Ectodermal cell (in vitro differentiated cells): ENCODE results near the gene PROX1.

Source experiments
- H3K27ac ChIP-seq: 2 replicates; pipeline ENCODE4 v1.7.0; 2013; ENCODE audit warnings: mild to moderate bottlenecking, low read depth, low read length; ENCODE audit not compliant: insufficient read depth, poor library complexity, severe bottlenecking
- H3K27me3 ChIP-seq: 2 replicates; pipeline ENCODE4 v1.7.0; 2013; ENCODE audit warnings: mild to moderate bottlenecking, low read length; ENCODE audit not compliant: insufficient read depth, control insufficient read depth, poor library complexity, severe bottlenecking
- H3K36me3 ChIP-seq: one replicate; pipeline ENCODE4 v1.7.0; 2013; ENCODE audit warnings: low read length; ENCODE audit not compliant: control insufficient read depth, insufficient read depth
- H3K4me1 ChIP-seq: one replicate; pipeline ENCODE4 v1.7.0; 2013; ENCODE audit warnings: low read length; ENCODE audit not compliant: control insufficient read depth, insufficient read depth
- H3K4me3 ChIP-seq: 2 replicates; pipeline ENCODE4 v1.7.0; 2013; ENCODE audit warnings: low read depth, low read length, control low read depth; ENCODE audit not compliant: insufficient read depth
- H3K9me3 ChIP-seq: 2 replicates; pipeline ENCODE4 v1.7.0; 2013; ENCODE audit warnings: mild to moderate bottlenecking, low read length, moderate library complexity; ENCODE audit not compliant: control insufficient read depth
- WGBS, 2 experiments: methylation state at CpG; one replicate each; pipeline ENCODE4 v1.1.7; 2013; ENCODE audit warnings: missing lambda C conversion rate in 2 of 2; 5-methylcytosine and 5-hydroxymethylcytosine counted together

PROX1 gene

DNA sequence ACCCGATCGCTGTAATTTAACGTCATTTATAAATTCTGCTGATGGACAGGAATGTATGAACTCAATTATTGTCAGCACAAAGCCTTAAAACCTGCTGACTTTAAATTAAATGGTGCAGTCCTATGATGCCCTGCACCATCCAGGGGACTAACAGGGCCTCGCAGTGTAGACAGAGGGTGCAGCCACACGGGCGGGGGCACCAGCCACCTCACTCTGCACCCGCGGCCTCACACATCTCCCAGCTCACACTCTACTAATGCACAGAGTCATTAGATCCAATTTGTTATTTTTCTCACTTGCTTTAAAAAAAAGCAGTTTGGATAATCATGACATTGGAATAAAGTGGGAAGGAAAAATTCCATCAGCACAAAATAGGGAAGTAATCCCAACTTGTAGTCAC lies 49.7 kb downstream of the PROX1 start:
- WGBS, 2 experiments, result 94 to 96% methylated on average over 8 of the region's 8 CpGs

DNA sequence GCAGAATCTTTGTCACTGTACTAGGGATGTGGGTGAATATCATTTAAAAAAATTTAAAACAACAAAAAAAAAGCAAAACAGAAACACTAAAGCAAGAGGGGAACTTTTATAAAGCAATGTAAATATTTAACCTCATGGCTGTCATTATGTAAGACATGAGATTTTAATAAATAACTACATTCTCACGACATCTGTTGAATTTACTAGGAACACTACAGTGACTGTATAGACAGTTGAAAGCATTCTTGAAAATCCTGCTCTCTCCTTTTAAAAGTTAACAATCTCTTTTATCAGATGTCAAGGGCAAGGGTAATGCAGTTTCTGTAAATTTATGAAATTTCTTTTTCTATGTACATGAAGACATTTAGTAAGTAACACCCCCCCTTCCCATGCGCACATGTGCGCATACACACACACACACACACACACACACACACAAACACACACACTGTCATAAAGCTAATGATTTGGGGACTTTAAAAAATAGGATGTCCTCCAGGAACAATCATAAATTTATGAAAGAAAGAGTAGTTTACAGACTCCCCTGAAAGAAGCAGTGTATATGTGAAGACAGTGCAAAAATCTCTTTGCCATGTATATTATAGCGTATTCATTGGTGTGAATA lies 51.7 kb downstream of the PROX1 start:
- Histone ChIP-seq H3K9me3 (no peaks in the 10 kb centered on the region), H3K4me3 (no peak overlapping the region), H3K27me3 (no peaks in the 10 kb centered on the region), H3K4me1 (no peaks in the 10 kb centered on the region), H3K36me3 (no peaks in the 10 kb centered on the region), H3K27ac (no peak overlapping the region)
- WGBS, 2 experiments, result 100% methylated on average over 2 of the region's 4 CpGs

More for the DNA sequence above, 49.7 kb downstream of the PROX1 start:
- Histone ChIP-seq H3K36me3 (no peaks in the 10 kb centered on the region), H3K4me1 (no peaks in the 10 kb centered on the region), H3K9me3 (no peaks in the 10 kb centered on the region), H3K27ac (no peak overlapping the region), H3K4me3 (no peak overlapping the region), H3K27me3 (no peaks in the 10 kb centered on the region)

DNA sequence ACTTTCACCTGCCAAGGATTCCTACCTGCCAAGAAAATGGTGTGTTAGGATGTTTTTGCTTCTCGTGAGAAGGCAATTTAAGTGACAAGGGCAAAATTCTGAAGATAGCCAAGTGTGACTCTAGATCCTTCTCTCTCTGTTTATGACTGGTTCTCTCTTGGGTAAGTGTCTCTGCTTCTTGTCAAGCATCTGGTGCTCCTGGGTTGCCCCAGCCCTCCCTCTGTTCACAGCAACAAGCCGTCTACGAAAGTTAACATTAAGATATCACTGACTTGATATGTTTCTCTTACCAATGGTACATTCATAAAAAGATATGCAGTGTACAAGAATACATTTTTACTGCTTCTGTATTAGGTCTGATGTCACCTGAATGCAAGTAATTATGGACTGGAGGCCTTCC lies 55.4 kb downstream of the PROX1 start:
- WGBS, 2 experiments, result 93 to 97% methylated on average over 3 of the region's 3 CpGs

DNA sequence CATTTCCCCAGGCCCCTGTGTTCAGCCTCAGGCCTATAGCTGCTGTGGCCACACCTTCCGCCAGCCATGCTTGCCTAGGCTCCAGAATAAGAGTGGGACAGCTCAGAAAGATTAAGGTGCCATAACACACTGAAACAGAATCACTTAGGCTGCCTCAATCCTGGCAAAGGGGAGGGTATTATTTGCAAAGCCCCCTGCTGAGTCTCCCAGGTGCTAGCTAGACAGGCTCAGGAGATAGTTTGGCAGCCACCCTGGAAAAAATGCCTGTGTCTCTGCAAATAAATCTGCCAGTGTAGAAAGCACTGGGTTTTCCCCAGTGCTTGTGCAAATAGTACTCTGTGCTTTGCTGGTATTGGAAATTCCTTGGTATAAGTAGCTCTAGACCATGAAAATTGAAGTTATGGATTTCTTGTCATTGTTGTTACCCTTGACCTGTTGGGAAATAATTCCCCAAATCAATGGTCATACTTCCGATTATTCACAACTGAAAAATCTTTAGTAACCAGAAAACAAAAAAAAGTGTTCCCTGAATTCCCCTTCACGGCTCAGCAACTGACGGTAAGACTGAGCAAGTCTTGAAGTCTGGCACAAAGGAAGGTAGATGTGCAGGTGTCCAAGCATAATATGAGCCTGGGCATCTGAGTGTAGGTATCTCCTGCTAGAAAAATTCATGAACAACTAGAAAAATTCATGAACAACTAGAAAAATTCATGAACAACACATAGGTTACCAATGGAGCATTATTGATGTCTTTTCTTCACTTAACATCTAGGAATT lies 56.9 kb downstream of the PROX1 start:
- H3K4me1 ChIP-seq, result no peaks in the 10 kb centered on the region
- no peak overlapping the region for H3K4me3 ChIP-seq
- H3K27me3 ChIP-seq, result no peaks in the 10 kb centered on the region
- 94 to 99% methylated on average over 4 of the region's 4 CpGs for WGBS, 2 experiments
- H3K36me3 ChIP-seq, result no peaks in the 10 kb centered on the region
- no peaks in the 10 kb centered on the region for H3K9me3 ChIP-seq
- no peak overlapping the region for H3K27ac ChIP-seq

More for the DNA sequence above, 55.4 kb downstream of the PROX1 start:
- no peaks in the 10 kb centered on the region for H3K9me3 ChIP-seq
- H3K27me3 ChIP-seq, result no peaks in the 10 kb centered on the region
- no peaks in the 10 kb centered on the region for H3K36me3 ChIP-seq
- no peaks in the 10 kb centered on the region for H3K4me1 ChIP-seq
- H3K4me3 ChIP-seq, result no peak overlapping the region
- no peak overlapping the region for H3K27ac ChIP-seq

DNA sequence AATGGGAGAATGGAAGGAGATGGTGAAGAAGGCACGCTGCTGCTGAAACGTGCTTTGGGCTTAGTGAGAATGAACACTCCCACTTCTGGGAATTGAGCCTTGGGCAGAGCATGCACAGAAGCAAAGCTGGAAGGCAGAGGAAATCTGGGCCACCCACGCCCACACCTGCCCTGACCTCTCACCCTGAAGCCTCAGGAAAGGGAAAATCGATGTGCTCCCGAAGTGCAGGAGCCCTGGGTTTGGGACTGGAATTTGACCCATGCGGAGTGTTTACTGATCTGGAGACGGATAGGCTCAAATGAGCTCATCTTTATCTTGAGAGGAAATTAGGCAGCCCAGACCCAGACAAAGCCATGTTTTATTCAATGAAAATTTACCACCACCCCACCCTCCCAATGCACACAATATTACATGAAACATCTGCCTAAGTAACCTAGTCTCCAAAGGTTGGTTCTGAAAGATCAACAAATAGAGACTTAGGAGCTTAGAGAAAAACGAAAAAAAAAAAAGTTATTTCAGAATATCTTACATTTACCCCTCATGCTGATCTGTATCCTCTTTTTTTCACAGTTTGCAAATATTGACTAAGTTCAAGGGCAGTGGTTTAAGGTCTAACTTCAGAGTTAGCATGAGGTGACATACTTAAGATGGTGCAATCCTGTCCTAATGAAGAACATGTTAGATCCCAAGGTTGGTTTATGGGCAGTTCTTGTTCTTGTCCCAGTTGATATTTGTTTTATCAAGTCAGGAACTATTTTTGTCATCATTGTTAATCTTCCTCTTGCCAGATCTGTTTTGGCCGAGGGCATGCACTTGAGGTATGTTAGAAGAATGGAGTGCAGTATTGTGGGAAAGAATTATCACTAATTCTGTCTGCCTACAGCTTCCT lies 63.0 kb downstream of the PROX1 start:
- Histone ChIP-seq H3K36me3 (no peaks in the 10 kb centered on the region), H3K27me3 (no peaks in the 10 kb centered on the region), H3K27ac (no peak overlapping the region), H3K4me3 (no peak overlapping the region), H3K9me3 (no peaks in the 10 kb centered on the region), H3K4me1 (no peaks in the 10 kb centered on the region)
- 92 to 94% methylated on average over 8 to 9 of the region's 9 CpGs for WGBS, 2 experiments

DNA sequence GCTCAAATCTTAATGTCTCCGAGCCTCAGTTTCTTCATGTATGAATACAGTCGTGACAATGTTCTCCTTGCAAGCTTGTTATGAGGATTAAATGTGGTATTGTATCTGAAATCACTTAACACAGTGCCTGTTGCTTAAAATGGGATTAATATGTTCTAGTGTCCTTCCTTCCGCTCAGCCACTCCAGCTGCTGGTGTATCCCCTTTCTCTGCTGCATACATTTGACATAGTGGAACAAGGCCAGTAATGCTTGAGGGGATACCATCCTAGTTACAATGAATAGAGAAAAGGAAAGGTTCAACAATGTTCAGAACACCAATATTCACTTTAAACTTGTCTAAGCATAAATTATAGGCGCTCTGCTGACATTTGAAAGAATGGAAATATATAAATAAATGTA lies 64.0 kb downstream of the PROX1 start:
- H3K36me3 ChIP-seq, result no peaks in the 10 kb centered on the region
- H3K27me3 ChIP-seq, result no peaks in the 10 kb centered on the region
- no peak overlapping the region for H3K27ac ChIP-seq
- no peaks in the 10 kb centered on the region for H3K4me1 ChIP-seq
- H3K4me3 ChIP-seq, result no peak overlapping the region
- no peaks in the 10 kb centered on the region for H3K9me3 ChIP-seq
- 96% methylated on average over 3 to 4 of the region's 4 CpGs for WGBS, 2 experiments

DNA sequence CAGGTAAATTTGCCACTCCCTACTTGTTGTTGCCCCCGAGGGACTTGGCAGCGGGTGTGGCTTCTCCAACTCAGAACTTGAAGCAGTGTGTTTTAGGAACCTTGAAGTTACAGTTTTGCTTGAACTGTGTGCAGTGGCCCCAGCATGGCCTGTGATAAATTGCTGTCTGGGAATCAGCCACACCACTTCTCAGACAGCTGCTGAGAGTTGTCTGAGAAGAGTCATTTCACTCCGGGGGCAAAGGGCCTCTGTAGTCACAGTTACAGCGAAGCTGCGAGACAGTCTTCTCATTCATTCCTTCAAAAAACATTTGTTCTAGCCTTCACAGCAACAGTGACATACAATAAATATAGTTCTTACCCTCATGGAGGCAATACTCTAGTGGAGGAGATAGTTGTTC lies 70.3 kb downstream of the PROX1 start:
- Histone ChIP-seq H3K36me3 (no peaks in the 10 kb centered on the region), H3K4me3 (no peak overlapping the region), H3K9me3 (no peaks in the 10 kb centered on the region), H3K4me1 (no peaks in the 10 kb centered on the region), H3K27ac (no peak overlapping the region), H3K27me3 (no peaks in the 10 kb centered on the region)
- 90 to 91% methylated on average over 5 of the region's 5 CpGs for WGBS, 2 experiments

DNA sequence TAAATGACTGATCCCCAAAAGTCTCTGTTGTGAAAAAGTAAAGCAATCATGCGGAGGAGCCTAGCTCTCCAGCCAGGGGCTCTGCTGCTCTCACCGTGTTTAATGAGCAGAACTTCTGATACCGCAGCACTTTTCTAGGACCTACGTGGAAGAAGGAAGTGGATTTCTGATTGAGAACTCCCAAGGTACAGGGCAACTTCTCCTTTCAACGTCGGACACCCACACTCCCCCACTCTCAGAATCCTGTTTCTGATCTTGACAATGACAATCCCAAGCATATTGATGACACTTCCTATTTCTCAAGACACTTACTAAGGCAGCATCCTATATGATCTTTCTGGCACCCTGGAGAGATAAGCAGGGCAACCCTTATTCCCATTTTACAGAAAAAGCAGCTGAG lies 78.4 kb downstream of the PROX1 start:
- Histone ChIP-seq H3K36me3 (no peaks in the 10 kb centered on the region), H3K4me3 (no peak overlapping the region), H3K9me3 (no peaks in the 10 kb centered on the region), H3K27ac (no peak overlapping the region), H3K27me3 (no peaks in the 10 kb centered on the region), H3K4me1 (no peaks in the 10 kb centered on the region)
- WGBS, 2 experiments, result 92 to 93% methylated on average over 6 of the region's 6 CpGs

DNA sequence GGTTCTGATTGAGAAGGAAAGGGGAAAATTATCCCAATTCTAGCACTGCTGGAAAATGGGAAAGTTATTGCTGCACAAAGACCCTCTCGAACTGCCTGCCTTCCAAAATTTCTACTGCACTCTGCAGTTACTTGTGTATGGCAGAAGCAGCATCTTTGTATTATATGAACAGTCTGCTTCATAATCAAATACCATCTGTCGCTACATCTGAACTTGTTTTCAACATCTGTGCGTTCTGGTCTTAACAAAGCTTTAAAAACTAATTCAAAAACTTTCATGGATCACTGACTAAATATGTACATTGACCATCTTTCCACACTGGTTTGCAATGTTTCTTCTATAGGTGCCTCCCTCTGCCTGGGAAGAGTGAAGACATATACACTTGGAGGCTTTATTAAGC lies 79.2 kb downstream of the PROX1 start:
- WGBS, 2 experiments, result 94 to 96% methylated on average over 3 of the region's 3 CpGs
- H3K4me3 ChIP-seq, result no peak overlapping the region

DNA sequence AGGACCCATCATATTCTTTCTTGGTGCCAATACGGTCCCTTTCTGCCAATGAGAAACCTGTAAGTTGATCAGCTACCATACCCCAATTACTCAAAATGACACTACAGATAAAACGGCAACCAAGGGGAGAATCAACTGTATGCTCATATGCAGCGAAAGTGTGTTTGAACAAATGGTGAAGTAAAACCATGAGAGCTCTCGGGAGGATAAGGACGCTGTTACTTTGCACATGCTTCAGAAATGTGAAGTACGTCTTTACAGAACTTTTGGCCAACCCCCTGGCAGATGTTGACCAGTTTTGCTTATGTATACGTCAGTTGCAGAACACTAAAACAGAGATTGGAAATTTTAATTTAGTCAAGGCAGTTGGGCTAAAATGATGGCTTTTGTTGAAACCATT lies 79.6 kb downstream of the PROX1 start:
- H3K4me3 ChIP-seq, result no peak overlapping the region
- H3K9me3 ChIP-seq, result no peaks in the 10 kb centered on the region
- no peaks in the 10 kb centered on the region for H3K36me3 ChIP-seq
- 93 to 96% methylated on average over 7 of the region's 7 CpGs for whole genome bisulfite sequencing, 2 experiments
- no peaks in the 10 kb centered on the region for H3K4me1 ChIP-seq
- no peaks in the 10 kb centered on the region for H3K27me3 ChIP-seq
- no peak overlapping the region for H3K27ac ChIP-seq

More for the DNA sequence above, 79.2 kb downstream of the PROX1 start:
- Histone ChIP-seq H3K27ac (no peak overlapping the region), H3K27me3 (no peaks in the 10 kb centered on the region), H3K36me3 (no peaks in the 10 kb centered on the region), H3K4me1 (no peaks in the 10 kb centered on the region), H3K9me3 (no peaks in the 10 kb centered on the region)
